Central memory CD4-positive, alpha-beta T cell (primary cell): ENCODE measurements around the gene MYO1B.

Experiments used
- DNase-seq: peaks from one replicate; pipeline ENCODE4 v3.0.0; 2022

Gene MYO1B

GRCh38 chr2:191226196-191226595 is 19.0 kb upstream of the MYO1B start:
- no peak for DNase-seq

- DNase-seq: no peak
These were observed 16.9 kb upstream of the MYO1B start for GRCh38 chr2:191228333-191228732.

GRCh38 chr2:191228861-191229260 is 16.3 kb upstream of the MYO1B start:
- DNase-seq: no peak

- no peak for DNase-seq
These were observed 15.0 kb upstream of the MYO1B start for GRCh38 chr2:191230174-191230573.

DNA sequence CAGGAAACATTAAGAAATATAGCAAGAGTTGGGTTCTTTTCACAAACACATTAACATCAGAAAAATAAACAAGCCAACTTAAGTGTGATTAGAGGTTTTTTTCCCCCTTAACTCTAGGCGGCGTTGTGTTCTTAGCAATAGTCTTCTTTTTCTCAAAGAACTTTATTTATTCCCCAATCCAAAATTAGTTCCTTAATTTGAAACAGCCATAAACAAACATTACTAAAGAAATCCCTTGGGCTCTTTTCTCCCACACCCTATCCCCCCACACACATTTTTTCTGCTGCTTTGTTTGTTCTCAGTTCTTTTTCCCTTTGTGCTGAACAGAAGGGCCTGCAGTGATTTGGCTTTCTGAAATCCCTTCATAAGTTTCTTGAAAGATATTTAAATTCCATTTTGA is 13.2 kb upstream of the MYO1B start:
- DNase-seq: no peak

- no peak for DNase-seq
These were observed 11.7 kb upstream of the MYO1B start for GRCh38 chr2:191233533-191233932.

DNA sequence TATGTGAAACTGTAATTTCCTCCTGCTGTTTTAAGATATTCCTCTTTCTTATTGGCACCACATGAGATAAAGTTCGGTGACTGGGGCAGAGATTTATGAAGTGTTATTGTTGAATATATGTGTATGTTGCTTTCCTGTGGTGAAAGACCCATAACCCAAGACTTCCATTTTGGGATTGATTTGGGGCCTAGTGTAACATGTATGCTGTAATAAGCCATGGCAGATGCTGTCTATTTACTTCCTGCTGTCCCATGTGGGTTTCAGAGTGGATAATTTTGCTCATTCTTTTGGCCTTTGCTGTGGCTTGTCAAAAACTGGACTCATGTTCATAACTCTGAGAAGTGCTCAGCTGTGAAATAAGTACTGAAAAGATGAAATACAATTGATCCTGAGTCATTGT is 10.8 kb upstream of the MYO1B start:
- no peak for DNase-seq

- no peak for DNase-seq
These were observed 4.3 kb upstream of the MYO1B start for GRCh38 chr2:191240871-191241270.

GRCh38 chr2:191241418-191241817 is 3.8 kb upstream of the MYO1B start:
- DNase-seq: no peak

- DNase-seq: no peak
These were observed 2.0 kb upstream of the MYO1B start for GRCh38 chr2:191243154-191243553.

GRCh38 chr2:191244350-191244749 is 854 bp upstream of the MYO1B start:
- no peak for DNase-seq

- DNase-seq: peak; percentile 3
These were observed 796 bp downstream of the MYO1B start for GRCh38 chr2:191245869-191246531.

DNA sequence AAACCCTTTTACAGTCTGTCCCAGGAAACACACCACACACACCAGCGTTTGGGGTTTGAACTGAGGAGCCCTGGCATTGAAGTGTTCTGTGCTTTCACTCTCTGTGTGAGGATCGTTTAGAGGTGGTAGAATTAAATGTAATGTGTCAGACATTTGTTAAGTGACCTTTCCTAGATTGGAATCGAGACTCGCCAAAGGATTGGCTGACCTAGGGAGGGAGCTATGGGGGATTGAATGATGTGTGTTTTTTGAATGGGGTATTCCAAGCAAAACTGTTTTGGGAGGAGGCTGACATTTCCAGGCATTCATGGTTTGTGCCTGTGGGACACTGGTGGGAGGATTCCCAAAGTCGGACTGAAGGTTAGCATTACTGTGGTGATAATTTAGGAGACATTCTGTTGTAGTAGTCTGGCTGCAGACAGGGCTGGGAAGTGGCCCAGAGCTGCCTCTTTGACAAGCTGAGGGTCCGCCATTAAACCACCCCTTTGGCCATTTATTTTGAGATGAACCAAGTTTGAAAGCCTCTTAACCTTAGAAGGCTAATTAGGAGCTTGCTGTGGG is 1.7 kb downstream of the MYO1B start:
- DNase-seq: no peak

DNA sequence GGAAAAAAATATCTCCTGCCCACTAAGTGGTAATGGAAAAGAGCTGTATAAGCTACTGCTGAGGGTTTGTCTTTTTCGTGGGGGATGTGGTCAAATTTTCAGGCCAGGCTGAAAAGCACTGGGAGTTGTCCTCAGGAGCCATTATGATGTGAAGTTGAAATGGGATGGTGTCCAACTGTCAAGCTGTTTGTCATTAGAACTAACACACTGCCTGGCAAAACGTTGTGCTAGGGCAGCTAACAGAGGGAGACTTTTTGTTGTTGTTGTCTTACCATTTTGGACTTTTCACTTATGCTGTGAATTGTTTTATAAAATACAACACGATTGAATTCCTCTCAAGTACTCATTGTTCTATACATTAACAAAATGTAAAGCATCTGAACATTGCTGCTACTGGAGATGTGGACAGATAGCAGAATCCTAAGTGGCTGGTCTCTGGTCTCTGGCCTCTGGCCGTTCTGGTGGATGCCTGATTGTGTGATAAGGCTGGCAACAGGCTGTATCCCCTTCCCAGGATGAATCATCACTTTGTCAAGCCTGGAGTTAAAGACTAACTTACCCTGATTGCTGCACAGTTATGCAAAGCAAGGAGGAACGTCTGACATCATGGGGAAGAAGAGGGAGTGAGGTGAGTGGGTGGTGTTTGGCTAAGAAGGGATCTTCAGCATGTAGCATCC is 2.3 kb downstream of the MYO1B start:
- DNase-seq: no peak

DNA sequence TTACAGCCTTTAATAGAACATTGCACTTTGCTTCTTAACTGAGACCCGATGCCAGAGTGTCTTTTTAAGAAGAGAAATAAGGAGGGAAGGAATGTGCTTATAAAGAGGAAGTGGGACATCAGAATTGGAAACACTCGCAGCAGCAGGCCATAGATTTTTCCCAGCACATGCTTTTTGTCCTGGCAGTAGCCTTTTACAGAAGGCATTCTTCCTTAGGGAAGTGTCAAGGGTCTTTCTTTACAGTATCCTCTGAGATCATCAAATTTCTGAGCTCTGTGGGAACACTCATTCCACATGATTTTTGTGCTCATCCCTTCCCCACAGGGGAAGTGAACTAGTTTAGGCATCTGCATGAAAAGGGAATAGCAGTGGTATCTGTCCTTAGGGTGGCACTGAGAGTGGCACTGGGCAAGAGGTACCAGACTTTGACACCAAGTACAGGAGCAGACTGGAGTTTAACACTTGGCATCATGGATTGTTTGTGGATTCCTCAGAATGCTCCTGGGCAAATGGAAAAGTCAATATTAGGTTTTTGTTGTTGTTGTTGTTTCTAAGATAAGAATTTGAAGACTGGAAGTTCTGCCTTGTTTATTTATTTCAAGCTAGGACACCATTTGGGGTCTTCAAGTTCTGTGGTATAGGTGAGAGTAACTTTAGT is 4.1 kb downstream of the MYO1B start:
- DNase-seq: no peak

GRCh38 chr2:191250400-191250799 is 5.2 kb downstream of the MYO1B start:
- DNase-seq: no peak

- no peak for DNase-seq
These were observed 5.8 kb downstream of the MYO1B start for GRCh38 chr2:191250986-191251385.

- DNase-seq: no peak
These were observed 7.5 kb downstream of the MYO1B start for GRCh38 chr2:191252699-191253098.

- no peak for DNase-seq
These were observed 8.3 kb downstream of the MYO1B start for GRCh38 chr2:191253476-191253875.

- DNase-seq: no peak
These were observed 10.1 kb downstream of the MYO1B start for GRCh38 chr2:191255271-191255670.

GRCh38 chr2:191255756-191256312 is 10.6 kb downstream of the MYO1B start:
- no peak for DNase-seq

DNA sequence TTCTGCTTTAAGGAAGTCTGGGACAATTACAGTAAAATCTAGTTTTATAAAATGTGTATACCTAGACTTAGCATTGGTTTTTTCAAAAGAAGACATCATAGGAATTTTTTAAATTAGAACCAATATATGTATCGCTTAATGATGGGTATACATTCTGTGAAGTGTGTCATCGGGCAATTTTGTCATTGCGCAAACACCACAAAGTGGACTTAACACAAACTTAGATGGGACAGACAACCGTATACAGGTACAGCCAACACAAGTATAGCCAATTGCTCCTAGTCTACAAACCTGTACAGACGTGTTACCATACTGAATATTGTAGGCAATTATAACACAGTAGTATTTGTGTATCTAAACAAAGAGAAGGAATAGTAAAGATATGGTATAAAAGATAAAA is 12.7 kb downstream of the MYO1B start:
- DNase-seq: no peak

DNA sequence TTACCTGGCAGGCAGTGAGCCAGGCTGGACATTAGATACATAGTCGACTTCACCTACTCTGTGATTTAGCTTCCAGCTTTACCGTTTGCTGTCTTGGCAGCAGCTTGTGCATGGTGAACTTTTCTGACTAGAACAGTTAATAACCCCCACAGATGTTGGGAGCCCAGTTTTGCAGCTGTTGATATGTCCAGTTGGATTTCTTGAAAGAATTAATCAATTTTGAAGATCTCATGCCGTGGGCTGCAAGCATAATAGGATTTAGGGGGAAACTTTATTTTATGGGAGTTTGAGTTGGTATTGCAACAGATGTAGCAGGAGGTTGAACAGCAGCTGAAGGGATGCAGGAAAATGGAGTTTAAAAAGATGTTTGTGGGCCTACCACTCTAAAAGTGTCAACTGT is 13.8 kb downstream of the MYO1B start:
- no peak for DNase-seq

DNA sequence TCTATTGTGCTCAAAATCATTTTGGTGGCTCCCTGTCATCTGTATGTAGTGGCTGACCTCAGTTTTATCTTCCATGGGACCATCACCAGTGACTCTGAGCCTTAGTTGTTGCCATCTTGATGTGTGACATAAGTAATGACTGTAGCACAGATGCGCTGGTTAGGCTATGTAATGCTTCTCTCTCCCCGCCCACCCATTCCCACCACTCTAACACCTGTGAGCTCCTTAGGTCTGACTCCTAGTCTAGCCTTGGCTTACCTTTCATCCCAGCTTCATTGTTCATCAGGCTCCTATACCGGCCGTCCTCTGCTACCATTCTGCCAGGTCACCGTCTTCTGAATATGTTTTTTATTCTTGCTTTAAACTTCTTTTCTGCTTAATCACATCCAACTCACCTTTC is 17.2 kb downstream of the MYO1B start:
- DNase-seq: no peak
